SK-N-SH (cell line): ENCODE measurements around the gene CCR9. TPM values are rescaled to one million over a fixed set of nuclear protein-coding genes. Genes with fewer than 3 reads are reported as not detected.

Experiments
- CTCF ChIA-PET: fragments of 300-600, 350-600 bp; formaldehyde crosslinking; extraction: SDS; loops from one replicate; lab custom pipeline; 2021; lab: Yijun Ruan, JAX
- POLR2A ChIA-PET: fragments of 350-600 bp; sonication (Branson Sonifier 250); formaldehyde crosslinking; extraction: SDS; loops from one replicate; lab custom pipeline; 2020; ENCODE audit warnings: antibody characterized with exemption, inconsistent platforms; lab: Yijun Ruan, JAX
- DNase-seq: peaks from one replicate; pipeline ENCODE4 v3.0.0; 2012
- H2AFZ ChIP-seq: fragments of 200-600 bp; sonication (generic); 2 replicates; pipeline ENCODE4 v1.8.1; 2016; ENCODE audit warnings: antibody characterized with exemption, mild to moderate bottlenecking, low read depth
- H3F3A ChIP-seq: fragments of 200-600 bp; sonication (generic); replicated peaks from 2 replicates; pipeline ENCODE3; 2016; ENCODE audit warnings: antibody characterized with exemption, mild to moderate bottlenecking; ENCODE audit not compliant: insufficient read depth
- H3K27ac ChIP-seq, 2 experiments: fragments of 200-500 bp in 1 of 2; fragments of 200-600 bp in 1 of 2; sonication (Bioruptor generic) in 1 of 2; sonication (generic), shearing (Covaris generic) in 1 of 2; 2 replicates each; pipeline versions ENCODE4 v1.5.1 to v1.6.1; 2014 to 2016; ENCODE audit warnings: low read depth in 2 of 2, inconsistent platforms in 1 of 2, low read length in 1 of 2, mild to moderate bottlenecking in 1 of 2, mixed read lengths in 1 of 2
- H3K27me3 ChIP-seq: fragments of 200-600 bp; sonication (generic), shearing (Covaris generic); 2 replicates; pipeline ENCODE4 v1.6.1; 2016; ENCODE audit warnings: mixed run types; ENCODE audit not compliant: insufficient read depth
- H3K36me3 ChIP-seq, 2 experiments: fragments of 200-500 bp in 1 of 2; fragments of 200-600 bp in 1 of 2; sonication (Bioruptor generic) in 1 of 2; sonication (generic) in 1 of 2; replicated peaks in 1 of 2; 2 replicates each; pipeline versions ENCODE3 to v1.5.1; 2014 to 2016; ENCODE audit warnings: low read length in 1 of 2, mild to moderate bottlenecking in 1 of 2; ENCODE audit not compliant: insufficient read depth in 2 of 2, control insufficient read depth in 1 of 2
- H3K4me1 ChIP-seq, 2 experiments: fragments of 200-500 bp in 1 of 2; fragments of 200-600 bp in 1 of 2; sonication (Bioruptor generic) in 1 of 2; sonication (generic), shearing (Covaris generic) in 1 of 2; 2 replicates each; pipeline versions ENCODE4 v1.5.1 to v1.6.1; 2014 to 2016; ENCODE audit warnings: low read depth in 1 of 2, low read length in 1 of 2, mixed run types in 1 of 2; ENCODE audit not compliant: insufficient read depth in 2 of 2, control insufficient read depth in 1 of 2
- H3K4me2 ChIP-seq: fragments of 200-600 bp; sonication (generic), shearing (Covaris generic); 2 replicates; pipeline ENCODE4 v1.6.1; 2017; ENCODE audit warnings: mixed run types
- H3K4me3 ChIP-seq, 2 experiments: fragments of 200-500 bp in 1 of 2; fragments of 200-600 bp in 1 of 2; sonication (Bioruptor generic) in 1 of 2; sonication (generic), shearing (Covaris generic) in 1 of 2; 2 replicates each; pipeline versions ENCODE4 v1.5.1 to v1.8.1; 2014 to 2016; ENCODE audit warnings: low read depth in 2 of 2, inconsistent platforms in 1 of 2, low read length in 1 of 2, mild to moderate bottlenecking in 1 of 2, mixed read lengths in 1 of 2, moderate library complexity in 1 of 2
- H3K79me2 ChIP-seq: fragments of 200-600 bp; sonication (generic); 2 replicates; pipeline ENCODE4 v1.8.1; 2017; ENCODE audit warnings: mild to moderate bottlenecking; ENCODE audit not compliant: insufficient read depth
- H3K9ac ChIP-seq: fragments of 200-600 bp; sonication (generic); 2 replicates; pipeline ENCODE4 v1.6.1; 2017; ENCODE audit warnings: mixed run types
- H3K9me2 ChIP-seq: fragments of 200-600 bp; sonication (generic); 2 replicates; pipeline ENCODE4 v1.6.1; 2017; ENCODE audit warnings: mixed run types
- H3K9me3 ChIP-seq: fragments of 200-600 bp; sonication (generic); 2 replicates; pipeline ENCODE4 v1.6.1; 2017; ENCODE audit warnings: mixed run types, mild to moderate bottlenecking, moderate library complexity
- H4K20me1 ChIP-seq: fragments of 200-600 bp; sonication (generic); 2 replicates; pipeline ENCODE4 v1.6.1; 2017; ENCODE audit warnings: mild to moderate bottlenecking, mixed run types; ENCODE audit not compliant: insufficient read depth
- CHD2 ChIP-seq: fragments of 150-350 bp; IDR thresholded peaks from 2 replicates; pipeline ENCODE4 v1.6.1; 2018; ENCODE audit warnings: low read length; ENCODE audit not compliant: partially characterized antibody
- EP300 ChIP-seq, 2 experiments: IDR thresholded peaks; 2 replicates each; pipeline versions ENCODE4 v1.4.0 to v1.6.1; 2012; ENCODE audit warnings: borderline replicate concordance in 1 of 2, low read depth in 1 of 2, low read length in 1 of 2
- EZH2phosphoT487 ChIP-seq: fragments of 200-600 bp; sonication (generic); IDR thresholded peaks from 2 replicates; pipeline ENCODE4 v1.6.1; 2017; ENCODE audit warnings: low read depth, mixed run types, mild to moderate bottlenecking, antibody characterized with exemption, moderate library complexity, borderline replicate concordance
- FOSL2 ChIP-seq: IDR thresholded peaks from 2 replicates; pipeline ENCODE4 v1.4.0; 2012; ENCODE audit warnings: low read depth, mild to moderate bottlenecking, moderate library complexity, borderline replicate concordance
- GABPA ChIP-seq: IDR thresholded peaks from 2 replicates; pipeline ENCODE4 v1.4.0; 2012; ENCODE audit warnings: low read depth, mild to moderate bottlenecking
- GATA2 ChIP-seq: sonication (generic); formaldehyde crosslinking; IDR thresholded peaks from 2 replicates; pipeline ENCODE4 v1.5.0; 2020; ENCODE audit warnings: mild to moderate bottlenecking, missing genetic modification reagents
- MAX ChIP-seq: IDR thresholded peaks from 2 replicates; pipeline ENCODE4 v1.4.0; 2012; ENCODE audit warnings: low read depth
- MEF2A ChIP-seq: IDR thresholded peaks from 2 replicates; pipeline ENCODE4 v1.4.0; 2012; ENCODE audit warnings: low read depth, borderline replicate concordance
- MXI1 ChIP-seq: IDR thresholded peaks from 2 replicates; pipeline ENCODE4 v1.6.1; 2012; ENCODE audit warnings: mild to moderate bottlenecking, low read depth, low read length, improper control_type of control experiment
- NRF1 ChIP-seq: IDR thresholded peaks from 2 replicates; pipeline ENCODE4 v1.6.1; 2012; ENCODE audit warnings: low read depth, mild to moderate bottlenecking, low read length
- PBX3 ChIP-seq: IDR thresholded peaks from 2 replicates; pipeline ENCODE4; 2012
- POLR2AphosphoS5 ChIP-seq: IDR thresholded peaks from 2 replicates; pipeline ENCODE4 v1.6.1; 2012; ENCODE audit warnings: low read depth, low read length
- RAD21 ChIP-seq: IDR thresholded peaks from 2 replicates; pipeline ENCODE4 v1.6.1; 2012; ENCODE audit warnings: mild to moderate bottlenecking, low read length
- SMC3 ChIP-seq: IDR thresholded peaks from 2 replicates; pipeline ENCODE4 v1.6.1; 2012; ENCODE audit warnings: low read depth, low read length, improper control_type of control experiment
- USF2 ChIP-seq: fragments of 150-350 bp; IDR thresholded peaks from 2 replicates; pipeline ENCODE4 v1.6.1; 2017; ENCODE audit warnings: antibody characterized with exemption, low read length, low read depth, borderline replicate concordance
- YY1 ChIP-seq: IDR thresholded peaks from 2 replicates; pipeline ENCODE4 v1.4.0; 2012; ENCODE audit warnings: low read depth, mild to moderate bottlenecking
- WGBS: methylation state at CpG from one replicate; pipeline ENCODE4 v1.1.6; 2017; ENCODE audit warnings: low lambda C conversion rate; 5-methylcytosine and 5-hydroxymethylcytosine counted together
- polyA plus RNA-seq, 3 experiments: library from polyadenylated mRNA; depleted of rRNA; stranded (reverse); fragments of >200 nt; gene quantifications; 2 replicates each; pipeline ENCODE4 v1.2.3, GENCODE V29; 2012

CCR9 gene
- polyA plus RNA-seq, 1 of the 3 experiments (the other 2 are of a cell fraction), result not detected

- no peak for DNase-seq
- Histone ChIP-seq H3K9me3 (no peaks in the 10 kb centered on the region), H4K20me1 (no peaks in the 10 kb centered on the region), H3K9me2 (no peaks in the 10 kb centered on the region), H3K27ac (no peak overlapping the region), H3K36me3 (peaks cover 13 to 26% of the 10 kb centered on the region in 2 experiments), H3F3A (no peaks in the 10 kb centered on the region), H3K4me1 (peaks cover 0 to 18% of the 10 kb centered on the region in 2 experiments; a peak in 1 of 4 replicates), H3K4me2 (no peak overlapping the region), H3K9ac (no peak overlapping the region), H3K27me3 (no peaks in the 10 kb centered on the region), H3K4me3 (no peak overlapping the region), H2AFZ (no peak overlapping the region), H3K79me2 (no peaks in the 10 kb centered on the region)
- POLR2A ChIA-PET, result interaction anchor here (1.6 kb wide), 1 partner anchor 9 kb away, joined by 7 read pairs; no protein-coding TSS in a partner anchor
- CTCF ChIA-PET, result interaction anchor here (0.6 to 13.6 kb wide), 55 partner anchors 11 to 714 kb away, joined by 3 to 280 read pairs (median 4); partner anchors contain the start of gene LZTFL1
- WGBS, result 74% methylated on average over 5 of the region's 5 CpGs
- no peak for TF ChIP-seq EZH2phosphoT487
- no peak for TF ChIP-seq SMC3
- TF ChIP-seq CHD2, result no peak
- TF ChIP-seq GABPA, result no peak
- no peak for TF ChIP-seq PBX3
- no peak for TF ChIP-seq GATA2 (CRISPR knock-in tag)
- TF ChIP-seq POLR2AphosphoS5, result no peak
- TF ChIP-seq NRF1, result no peak
- TF ChIP-seq YY1, result no peak
- TF ChIP-seq MXI1, result no peak
- no peak for TF ChIP-seq USF2
- no peak for TF ChIP-seq MAX
- TF ChIP-seq RAD21, result no peak
- TF ChIP-seq MEF2A, result no peak
- TF ChIP-seq EP300 (IDR thresholded peaks at IDR 0.05; ENCODE audit: borderline replicate concordance in 1 of 2, low read depth in 1 of 2, low read length in 1 of 2), result no peak
- no peak for TF ChIP-seq FOSL2
These were observed 53.0 kb downstream of the CCR9 start for GRCh38 chr3:45939341-45939771.
